ENCODE data around the gene COLGALT1. TPM values are rescaled to one million over a fixed set of nuclear protein-coding genes. Genes with fewer than 3 reads are reported as not detected.
A peak's percentile ranks its signal among the peaks of the same experiment; 100 is the strongest.

COLGALT1 gene
- total RNA-seq, 1 experiment from 2014 or later: 48.5 TPM

DNA sequence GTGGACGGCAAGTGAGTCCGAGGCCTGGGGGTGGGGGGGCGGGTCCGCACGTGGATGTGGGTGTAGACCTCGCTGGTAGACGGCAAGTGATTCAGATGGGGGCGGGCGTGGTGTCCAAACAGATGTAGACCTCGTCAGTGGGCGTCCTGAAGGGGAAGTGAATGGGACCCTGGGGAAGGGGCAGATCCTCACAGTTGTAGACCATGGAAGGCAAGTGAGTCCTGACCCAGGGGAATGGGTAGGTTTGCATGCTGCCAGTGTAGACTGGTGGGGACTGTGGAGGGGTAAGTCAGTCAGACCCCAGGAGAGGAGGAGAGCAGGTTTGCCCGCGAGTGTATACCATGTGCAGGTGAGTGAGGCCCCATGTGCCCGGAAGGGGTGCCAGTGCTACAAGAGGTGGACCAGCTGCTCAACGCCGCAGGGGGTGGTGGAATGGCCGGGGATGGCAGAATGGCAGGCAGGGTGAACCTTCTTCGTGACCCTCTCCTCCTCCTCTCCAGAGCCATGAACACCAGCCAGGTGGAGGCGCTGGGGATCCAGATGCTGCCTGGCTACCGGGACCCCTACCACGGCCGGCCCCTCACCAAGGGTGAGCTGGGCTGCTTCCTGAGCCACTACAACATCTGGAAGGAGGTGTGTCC lies 22.1 kb downstream of the COLGALT1 start:
- no peak overlapping the region for H3T11ph ChIP-seq (ENCODE audit: low read length)
- Mint-ChIP-seq H3K27me3 (ENCODE audit: low read depth) (no peaks in the 10 kb centered on the region), H3K4me1 (peaks cover 20 to 33% of the 10 kb centered on the region in 2 experiments), H3K9me3 (no peaks in the 10 kb centered on the region; a peak in 1 of 5 replicates), H3K27ac (peak overlapping the region in 2 of 3 experiments; percentile 46 to 50; a peak in 3 of 7 replicates), H3K36me3 (ENCODE audit: insufficient read depth in 1 of 3, low read depth in 3 of 3) (peaks cover 20 to 41% (median 39%) of the 10 kb centered on the region in 3 experiments), H3K4me3 (peak overlapping the region in 1 of 2 experiments; percentile 67; a peak in 3 of 5 replicates)
- no peak overlapping the region for H4K8ac ChIP-seq (replicated peaks; ENCODE audit: insufficient read length, low read depth, low read length)
- H3K9ac ChIP-seq (ENCODE audit: extremely low read depth, insufficient read length, low read length): no peak overlapping the region
- no peak overlapping the region for H2AK5ac ChIP-seq (ENCODE audit: insufficient read length, low read length)
- no peaks in the 10 kb centered on the region for H3K79me2 ChIP-seq (ENCODE audit: insufficient read depth, low read length)
- H3K4me2 ChIP-seq (ENCODE audit: insufficient read depth, insufficient read length, low read length): peak overlapping the region; percentile 10
- TF ChIP-seq, protein P1, sequence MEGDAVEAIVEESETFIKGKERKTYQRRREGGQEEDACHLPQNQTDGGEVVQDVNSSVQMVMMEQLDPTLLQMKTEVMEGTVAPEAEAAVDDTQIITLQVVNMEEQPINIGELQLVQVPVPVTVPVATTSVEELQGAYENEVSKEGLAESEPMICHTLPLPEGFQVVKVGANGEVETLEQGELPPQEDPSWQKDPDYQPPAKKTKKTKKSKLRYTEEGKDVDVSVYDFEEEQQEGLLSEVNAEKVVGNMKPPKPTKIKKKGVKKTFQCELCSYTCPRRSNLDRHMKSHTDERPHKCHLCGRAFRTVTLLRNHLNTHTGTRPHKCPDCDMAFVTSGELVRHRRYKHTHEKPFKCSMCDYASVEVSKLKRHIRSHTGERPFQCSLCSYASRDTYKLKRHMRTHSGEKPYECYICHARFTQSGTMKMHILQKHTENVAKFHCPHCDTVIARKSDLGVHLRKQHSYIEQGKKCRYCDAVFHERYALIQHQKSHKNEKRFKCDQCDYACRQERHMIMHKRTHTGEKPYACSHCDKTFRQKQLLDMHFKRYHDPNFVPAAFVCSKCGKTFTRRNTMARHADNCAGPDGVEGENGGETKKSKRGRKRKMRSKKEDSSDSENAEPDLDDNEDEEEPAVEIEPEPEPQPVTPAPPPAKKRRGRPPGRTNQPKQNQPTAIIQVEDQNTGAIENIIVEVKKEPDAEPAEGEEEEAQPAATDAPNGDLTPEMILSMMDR (conservative IDR thresholded peaks at IDR 0.05): no peak
- no peak overlapping the region for H3K23ac ChIP-seq (ENCODE audit: insufficient read length, low read depth, low read length)
- H3K56ac ChIP-seq (ENCODE audit: insufficient read length, low read depth, low read length): no peak overlapping the region
- no peak overlapping the region for H2BK15ac ChIP-seq (ENCODE audit: low read depth, low read length)
- H3K27ac ChIP-seq (ENCODE audit: insufficient read length, low read depth, low read length): no peak overlapping the region
- no peak overlapping the region for H2AFZ ChIP-seq (ENCODE audit: low read length)
- H3K9me3 ChIP-seq (ENCODE audit: control insufficient read depth, low read depth, low read length): no peaks in the 10 kb centered on the region
- no peaks in the 10 kb centered on the region for H3K79me1 ChIP-seq (ENCODE audit: insufficient read depth, low read depth, low read length, poor library complexity, severe bottlenecking)
- no peaks in the 10 kb centered on the region; the same call in 1 of the 2 replicates for H3K4me1 ChIP-seq (ENCODE audit: insufficient read depth, low read length)
- no peak overlapping the region for H2BK12ac ChIP-seq (ENCODE audit: insufficient read length, low read depth, low read length)
- H3K23me2 ChIP-seq (ENCODE audit: insufficient read length, low read depth, low read length, poor library complexity, severe bottlenecking): peaks cover 3% of the 10 kb centered on the region
- no peak overlapping the region for H2BK20ac ChIP-seq (ENCODE audit: low read depth, low read length, poor library complexity, severe bottlenecking)
- H3K14ac ChIP-seq (ENCODE audit: insufficient read depth, low read length): no peak overlapping the region
- H2BK5ac ChIP-seq (ENCODE audit: insufficient read length, low read length): no peak overlapping the region
- no peak overlapping the region for H3K18ac ChIP-seq (ENCODE audit: insufficient read length, low read depth, low read length)
- no peak overlapping the region for H4K91ac ChIP-seq (ENCODE audit: insufficient read length, low read depth, low read length)
- no peak overlapping the region for H3K4ac ChIP-seq (ENCODE audit: low read depth, low read length)
- no CpG with 5 or more reads among the region's 22 CpGs for WGBS (ENCODE audit: extremely low coverage, insufficient read length, low lambda C conversion rate)
- H4K5ac ChIP-seq (ENCODE audit: insufficient read length, low read depth, low read length): no peak overlapping the region
- peak; percentile 55 for DNase-seq
- H2BK120ac ChIP-seq (ENCODE audit: low read depth, low read length, poor library complexity, severe bottlenecking): no peak overlapping the region
- H4K20me1 ChIP-seq (ENCODE audit: control insufficient read depth, insufficient read depth, insufficient read length): no peaks in the 10 kb centered on the region
- H3K27me3 ChIP-seq (ENCODE audit: insufficient read depth, low read length): no peaks in the 10 kb centered on the region
